GM20000 (cell line): ENCODE measurements around the gene ATM.

Experiments
- DNase-seq: peaks from one replicate; pipeline ENCODE4 v3.0.0; 2012; ENCODE audit warnings: low spot score
- TF ChIP-seq, protein P1 (sequence below): IDR thresholded peaks from 2 replicates; pipeline ENCODE4 v1.5.1; 2012; ENCODE audit warnings: mild to moderate bottlenecking, control low read depth; ENCODE audit errors: extremely low read depth, missing control alignments

The ATM gene, protein sequence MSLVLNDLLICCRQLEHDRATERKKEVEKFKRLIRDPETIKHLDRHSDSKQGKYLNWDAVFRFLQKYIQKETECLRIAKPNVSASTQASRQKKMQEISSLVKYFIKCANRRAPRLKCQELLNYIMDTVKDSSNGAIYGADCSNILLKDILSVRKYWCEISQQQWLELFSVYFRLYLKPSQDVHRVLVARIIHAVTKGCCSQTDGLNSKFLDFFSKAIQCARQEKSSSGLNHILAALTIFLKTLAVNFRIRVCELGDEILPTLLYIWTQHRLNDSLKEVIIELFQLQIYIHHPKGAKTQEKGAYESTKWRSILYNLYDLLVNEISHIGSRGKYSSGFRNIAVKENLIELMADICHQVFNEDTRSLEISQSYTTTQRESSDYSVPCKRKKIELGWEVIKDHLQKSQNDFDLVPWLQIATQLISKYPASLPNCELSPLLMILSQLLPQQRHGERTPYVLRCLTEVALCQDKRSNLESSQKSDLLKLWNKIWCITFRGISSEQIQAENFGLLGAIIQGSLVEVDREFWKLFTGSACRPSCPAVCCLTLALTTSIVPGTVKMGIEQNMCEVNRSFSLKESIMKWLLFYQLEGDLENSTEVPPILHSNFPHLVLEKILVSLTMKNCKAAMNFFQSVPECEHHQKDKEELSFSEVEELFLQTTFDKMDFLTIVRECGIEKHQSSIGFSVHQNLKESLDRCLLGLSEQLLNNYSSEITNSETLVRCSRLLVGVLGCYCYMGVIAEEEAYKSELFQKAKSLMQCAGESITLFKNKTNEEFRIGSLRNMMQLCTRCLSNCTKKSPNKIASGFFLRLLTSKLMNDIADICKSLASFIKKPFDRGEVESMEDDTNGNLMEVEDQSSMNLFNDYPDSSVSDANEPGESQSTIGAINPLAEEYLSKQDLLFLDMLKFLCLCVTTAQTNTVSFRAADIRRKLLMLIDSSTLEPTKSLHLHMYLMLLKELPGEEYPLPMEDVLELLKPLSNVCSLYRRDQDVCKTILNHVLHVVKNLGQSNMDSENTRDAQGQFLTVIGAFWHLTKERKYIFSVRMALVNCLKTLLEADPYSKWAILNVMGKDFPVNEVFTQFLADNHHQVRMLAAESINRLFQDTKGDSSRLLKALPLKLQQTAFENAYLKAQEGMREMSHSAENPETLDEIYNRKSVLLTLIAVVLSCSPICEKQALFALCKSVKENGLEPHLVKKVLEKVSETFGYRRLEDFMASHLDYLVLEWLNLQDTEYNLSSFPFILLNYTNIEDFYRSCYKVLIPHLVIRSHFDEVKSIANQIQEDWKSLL (N-terminal part only)

DNA sequence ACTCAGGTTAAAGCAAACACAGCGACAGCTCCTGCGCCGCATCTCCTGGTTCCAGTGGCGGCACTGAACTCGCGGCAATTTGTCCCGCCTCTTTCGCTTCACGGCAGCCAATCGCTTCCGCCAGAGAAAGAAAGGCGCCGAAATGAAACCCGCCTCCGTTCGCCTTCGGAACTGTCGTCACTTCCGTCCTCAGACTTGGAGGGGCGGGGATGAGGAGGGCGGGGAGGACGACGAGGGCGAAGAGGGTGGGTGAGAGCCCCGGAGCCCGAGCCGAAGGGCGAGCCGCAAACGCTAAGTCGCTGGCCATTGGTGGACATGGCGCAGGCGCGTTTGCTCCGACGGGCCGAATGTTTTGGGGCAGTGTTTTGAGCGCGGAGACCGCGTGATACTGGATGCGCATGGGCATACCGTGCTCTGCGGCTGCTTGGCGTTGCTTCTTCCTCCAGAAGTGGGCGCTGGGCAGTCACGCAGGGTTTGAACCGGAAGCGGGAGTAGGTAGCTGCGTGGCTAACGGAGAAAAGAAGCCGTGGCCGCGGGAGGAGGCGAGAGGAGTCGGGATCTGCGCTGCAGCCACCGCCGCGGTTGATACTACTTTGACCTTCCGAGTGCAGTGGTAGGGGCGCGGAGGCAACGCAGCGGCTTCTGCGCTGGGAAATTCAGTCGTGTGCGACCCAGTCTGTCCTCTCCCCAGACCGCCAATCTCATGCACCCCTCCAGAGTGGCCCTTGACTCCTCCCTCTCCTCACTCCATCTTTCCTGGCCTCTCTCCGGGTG is at the start of gene ATM, which contains the start of gene NPAT:
ATM (plus strand) TSS at position 494 of the 774 bp plus-strand sequence. CDS start 4,558 bp downstream, outside the sequence.
NPAT (minus strand) TSS at position 65 of the 774 bp plus-strand sequence. CDS start 102 bp downstream, outside the sequence.
- TF ChIP-seq, protein P1, sequence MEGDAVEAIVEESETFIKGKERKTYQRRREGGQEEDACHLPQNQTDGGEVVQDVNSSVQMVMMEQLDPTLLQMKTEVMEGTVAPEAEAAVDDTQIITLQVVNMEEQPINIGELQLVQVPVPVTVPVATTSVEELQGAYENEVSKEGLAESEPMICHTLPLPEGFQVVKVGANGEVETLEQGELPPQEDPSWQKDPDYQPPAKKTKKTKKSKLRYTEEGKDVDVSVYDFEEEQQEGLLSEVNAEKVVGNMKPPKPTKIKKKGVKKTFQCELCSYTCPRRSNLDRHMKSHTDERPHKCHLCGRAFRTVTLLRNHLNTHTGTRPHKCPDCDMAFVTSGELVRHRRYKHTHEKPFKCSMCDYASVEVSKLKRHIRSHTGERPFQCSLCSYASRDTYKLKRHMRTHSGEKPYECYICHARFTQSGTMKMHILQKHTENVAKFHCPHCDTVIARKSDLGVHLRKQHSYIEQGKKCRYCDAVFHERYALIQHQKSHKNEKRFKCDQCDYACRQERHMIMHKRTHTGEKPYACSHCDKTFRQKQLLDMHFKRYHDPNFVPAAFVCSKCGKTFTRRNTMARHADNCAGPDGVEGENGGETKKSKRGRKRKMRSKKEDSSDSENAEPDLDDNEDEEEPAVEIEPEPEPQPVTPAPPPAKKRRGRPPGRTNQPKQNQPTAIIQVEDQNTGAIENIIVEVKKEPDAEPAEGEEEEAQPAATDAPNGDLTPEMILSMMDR, result peak; percentile 84
- DNase-seq, result peak; percentile 89

DNA sequence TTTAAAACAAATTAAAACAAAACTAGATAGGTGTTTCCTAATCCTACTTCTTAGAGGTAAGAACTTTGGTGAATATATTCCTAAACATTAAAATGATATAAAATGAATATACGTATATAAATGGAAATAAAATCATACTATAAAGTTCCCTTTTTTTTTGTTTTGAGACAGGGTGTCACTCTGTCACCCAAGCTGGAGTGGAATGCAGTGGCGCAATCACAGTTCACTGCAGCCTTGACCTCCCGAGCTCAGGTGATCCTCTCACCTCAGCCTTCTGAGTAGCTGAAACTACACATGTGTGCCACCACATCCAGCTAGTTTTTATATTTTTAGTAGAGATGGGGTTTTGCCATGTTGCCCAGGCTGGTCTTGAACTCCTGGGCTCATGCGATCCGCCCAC is 45.3 kb upstream of the ATM start:
- TF ChIP-seq, protein P1, result no peak
- no peak for DNase-seq

DNA sequence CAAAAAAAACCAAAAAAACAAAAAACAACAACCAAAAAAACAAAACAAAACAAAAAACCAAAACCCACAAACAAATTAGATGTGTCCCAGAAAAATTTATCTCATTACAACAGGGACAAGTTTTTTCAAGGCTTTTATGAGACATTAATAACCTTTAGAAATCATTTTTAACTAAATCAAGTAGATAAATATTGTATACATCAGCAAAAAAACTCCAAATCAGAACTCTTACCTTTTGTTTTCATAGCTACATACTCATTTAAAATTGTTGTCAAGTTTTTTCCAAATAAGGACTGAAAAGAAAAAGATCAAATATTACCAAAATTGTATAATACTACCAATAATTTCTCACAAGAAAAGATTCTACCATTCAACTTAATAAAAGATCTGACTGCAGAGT is 29.1 kb upstream of the ATM start:
- no peak for DNase-seq
- TF ChIP-seq, protein P1, result no peak

DNA sequence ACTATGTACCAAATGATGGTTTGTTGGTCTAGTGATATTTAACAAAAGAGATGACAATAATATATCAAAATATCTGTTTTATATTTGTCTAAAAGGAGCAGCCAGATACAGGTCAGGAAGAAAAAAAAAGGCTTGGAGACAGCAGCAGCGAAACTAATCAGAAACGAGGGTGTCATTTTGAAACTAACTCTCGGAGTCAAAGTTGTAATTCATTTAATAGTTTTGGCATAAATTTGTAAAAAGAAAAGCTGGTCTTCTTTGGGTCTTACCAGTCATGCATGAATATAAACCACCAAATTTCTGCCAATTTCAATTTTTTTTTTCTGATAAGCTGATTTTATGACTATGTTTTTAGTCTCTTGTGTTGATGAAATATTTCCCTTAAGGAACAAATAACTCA is 26.0 kb upstream of the ATM start:
- TF ChIP-seq, protein P1, result no peak
- DNase-seq, result peak; percentile 47

DNA sequence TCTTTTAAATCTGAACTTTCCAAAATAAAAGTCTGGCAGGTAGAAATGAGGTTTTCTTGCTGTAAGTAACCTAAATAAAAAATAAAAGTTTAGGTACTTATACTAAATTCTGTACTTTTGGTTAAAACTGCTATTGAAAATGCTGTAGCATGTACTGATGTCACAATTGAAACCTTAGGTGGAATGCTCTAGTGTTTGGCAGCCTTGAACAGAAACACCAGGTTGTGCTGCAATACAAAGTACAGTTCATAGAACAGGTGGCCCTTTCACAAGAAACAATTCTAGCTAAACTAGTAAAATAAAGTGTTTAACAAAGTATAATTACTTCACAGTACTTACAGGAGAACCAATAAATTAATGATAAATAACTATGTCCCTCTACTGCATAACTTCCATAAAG is 25.5 kb upstream of the ATM start:
- TF ChIP-seq, protein P1, result no peak

DNA sequence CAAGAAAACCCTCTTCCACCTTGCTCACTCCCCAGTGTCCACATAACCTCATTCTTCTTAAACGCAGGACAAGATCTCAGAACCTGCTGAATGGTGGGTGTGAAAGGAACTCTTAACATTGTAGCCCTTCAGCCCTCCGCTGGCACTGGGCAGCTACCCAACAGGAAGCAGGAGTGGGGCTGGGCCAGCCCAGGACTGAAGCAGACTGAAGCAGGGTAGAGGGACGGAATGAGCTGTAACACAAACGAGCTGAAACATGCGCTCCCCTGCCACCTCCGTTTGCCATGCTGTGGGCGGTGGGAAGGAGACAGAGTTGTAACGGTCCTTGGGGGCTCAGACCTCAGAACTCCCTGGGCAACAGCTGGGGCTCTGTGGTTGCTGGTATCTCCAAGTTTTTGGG is 24.0 kb upstream of the ATM start:
- TF ChIP-seq, protein P1, result no peak
- DNase-seq, result no peak

More for the DNA sequence above, 25.5 kb upstream of the ATM start:
- DNase-seq, result no peak
